ENCODE measurements around the gene VIPAS39.
A peak's percentile ranks its signal among the peaks of the same experiment; 100 is the strongest.

Gene VIPAS39

DNA sequence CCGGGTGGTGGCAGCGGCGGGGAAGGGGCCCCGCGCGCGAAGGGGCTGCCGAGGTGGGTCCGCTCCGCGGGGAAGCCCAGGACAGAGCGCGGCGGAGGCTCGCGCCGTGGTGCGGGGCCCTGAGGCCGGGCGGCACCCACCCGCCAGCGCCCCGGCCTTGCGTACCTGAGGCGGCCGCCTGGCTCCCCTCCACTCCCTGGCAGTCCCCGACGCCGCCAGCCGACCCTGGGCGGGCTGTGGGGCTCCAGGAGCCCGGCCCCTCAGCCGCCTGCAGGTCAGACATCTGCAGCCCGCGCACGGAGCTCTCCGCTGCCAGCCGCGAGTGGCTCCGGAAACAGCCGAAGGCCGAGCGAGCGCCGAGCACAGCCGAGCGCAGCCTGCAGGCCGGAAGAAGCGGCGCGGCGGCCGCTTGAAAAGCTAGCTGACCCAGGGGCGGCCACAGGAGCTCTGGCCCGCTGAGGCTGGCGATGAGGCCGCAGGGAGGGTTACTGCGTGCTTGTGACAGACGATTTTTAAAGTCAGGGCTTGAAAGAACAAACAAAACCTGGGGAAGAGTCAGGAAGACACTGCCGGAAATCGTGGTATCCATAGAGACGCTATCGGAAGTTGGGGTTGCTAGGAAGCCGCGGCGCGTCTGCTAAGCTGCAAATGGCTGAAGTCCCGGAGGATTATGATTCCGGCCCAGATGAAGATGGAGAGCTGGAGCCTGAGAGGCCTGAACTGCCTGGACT lies 80.5 kb downstream of the VIPAS39 start, which contains the start of the genes SAMD15 and TMED8:
Gene SAMD15, plus strand, starts transcription at position 609 of the 731 bp plus-strand sequence. Its CDS starts 40 bp downstream, at position 649.
Gene TMED8, minus strand, starts transcription at position 324 of the 731 bp plus-strand sequence. Its CDS starts 41 bp downstream, at position 283.
- H3K27ac ChIP-seq (ENCODE audit: low read length): peak within 1 kb of the TSS; percentile 63
- peak within 1 kb of the TSS; percentile 79 for H3K4me3 ChIP-seq (ENCODE audit: low read length)
- 0 out of 2 replicates have a peak, but pooled peaks cover 3% of the 10 kb centered on the region for H3K4me1 ChIP-seq (ENCODE audit: low read length)
- no peaks in the 10 kb centered on the region for H3K9me3 ChIP-seq (replicated peaks; ENCODE audit: insufficient read depth, low read length)
- no peaks in the 10 kb centered on the region for H3K27me3 ChIP-seq (replicated peaks; ENCODE audit: insufficient read depth, low read length)
- H3F3A ChIP-seq (ENCODE audit: insufficient read depth, low read length): no peaks in the 10 kb centered on the region
- TF ChIP-seq, protein P1, sequence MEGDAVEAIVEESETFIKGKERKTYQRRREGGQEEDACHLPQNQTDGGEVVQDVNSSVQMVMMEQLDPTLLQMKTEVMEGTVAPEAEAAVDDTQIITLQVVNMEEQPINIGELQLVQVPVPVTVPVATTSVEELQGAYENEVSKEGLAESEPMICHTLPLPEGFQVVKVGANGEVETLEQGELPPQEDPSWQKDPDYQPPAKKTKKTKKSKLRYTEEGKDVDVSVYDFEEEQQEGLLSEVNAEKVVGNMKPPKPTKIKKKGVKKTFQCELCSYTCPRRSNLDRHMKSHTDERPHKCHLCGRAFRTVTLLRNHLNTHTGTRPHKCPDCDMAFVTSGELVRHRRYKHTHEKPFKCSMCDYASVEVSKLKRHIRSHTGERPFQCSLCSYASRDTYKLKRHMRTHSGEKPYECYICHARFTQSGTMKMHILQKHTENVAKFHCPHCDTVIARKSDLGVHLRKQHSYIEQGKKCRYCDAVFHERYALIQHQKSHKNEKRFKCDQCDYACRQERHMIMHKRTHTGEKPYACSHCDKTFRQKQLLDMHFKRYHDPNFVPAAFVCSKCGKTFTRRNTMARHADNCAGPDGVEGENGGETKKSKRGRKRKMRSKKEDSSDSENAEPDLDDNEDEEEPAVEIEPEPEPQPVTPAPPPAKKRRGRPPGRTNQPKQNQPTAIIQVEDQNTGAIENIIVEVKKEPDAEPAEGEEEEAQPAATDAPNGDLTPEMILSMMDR (IDR thresholded peaks at IDR 0.05; ENCODE audit: low read length): no peak
- TF ChIP-seq EZH2 (optimal IDR thresholded peaks at IDR 0.05; ENCODE audit: low read depth, low read length): no peak
- no peak for TF ChIP-seq EZH2phosphoT487 (IDR thresholded peaks at IDR 0.05; ENCODE audit: low read length)
- peak within 1 kb of the TSS; percentile 76 for H3K9ac ChIP-seq (ENCODE audit: low read length)
- H4K20me1 ChIP-seq (ENCODE audit: insufficient read depth, low read length): no peaks in the 10 kb centered on the region
- H3K4me2 ChIP-seq (ENCODE audit: low read depth, low read length): peak within 1 kb of the TSS; percentile 86
- no peaks in the 10 kb centered on the region for H3K9me2 ChIP-seq (replicated peaks; ENCODE audit: insufficient read depth, low read length)
- DNase-seq: peak; percentile 70
- H3K79me2 ChIP-seq (ENCODE audit: low read length): peaks cover 10% of the 10 kb centered on the region; the same call in 1 of the 2 replicates
- no peaks in the 10 kb centered on the region for H3K36me3 ChIP-seq (replicated peaks; ENCODE audit: insufficient read depth, low read length)
- peak within 1 kb of the TSS; percentile 78 for H2AFZ ChIP-seq (ENCODE audit: low read length)

Measured in MM.1S (cell line).